ENCODE data around the gene FHIT. TPM values are rescaled to one million over a fixed set of nuclear protein-coding genes. Genes with fewer than 3 reads are reported as not detected.

Gene FHIT
- total and polyA plus RNA-seq, 2 experiments from 2014 or later: 0.22 to 0.90 TPM

- Histone ChIP-seq H3K4me3 (0 out of 2 replicates have a peak overlapping the region, but pooled peaks have one; percentile 3), H3K4me2 (ENCODE audit: unreplicated experiment) (peak overlapping the region; percentile 30), H3K9me3 (ENCODE audit: low read depth) (no peaks in the 10 kb centered on the region), H3K27me3 (replicated peaks; ENCODE audit: insufficient read depth) (no peaks in the 10 kb centered on the region), H3K9ac (no peak overlapping the region), H4K20me1 (ENCODE audit: insufficient read depth) (no peaks in the 10 kb centered on the region), H3K27ac (no peak overlapping the region), H3K79me2 (ENCODE audit: insufficient read depth) (no peaks in the 10 kb centered on the region), H3K36me3 (ENCODE audit: low read depth) (no peaks in the 10 kb centered on the region), H3K4me1 (ENCODE audit: insufficient read depth) (peaks cover 18% of the 10 kb centered on the region), H3K9me2 (ENCODE audit: insufficient read depth) (no peaks in the 10 kb centered on the region), H3F3A (ENCODE audit: insufficient read depth) (no peaks in the 10 kb centered on the region), H2AFZ (no peak overlapping the region)
- in situ Hi-C loops (cut with MboI): no loop called here
- WGBS, 2 experiments (ENCODE audit: low coverage in 1 of 2, low lambda C conversion rate in 2 of 2, missing lambda C conversion rate in 2 of 2): 35 to 41% methylated on average over 7 of the region's 7 CpGs
- peak; percentile 98 for DNase-seq
- TF ChIP-seq EZH2 (IDR thresholded peaks at IDR 0.05; ENCODE audit: insufficient read depth, poor library complexity, severe bottlenecking): no peak
- no peak for TF ChIP-seq EZH2phosphoT487 (IDR thresholded peaks at IDR 0.05; ENCODE audit: insufficient read depth, low read depth)
Observed at GRCh38 chr3:60610441-60611112, 640.7 kb downstream of the FHIT start.

- peak; percentile 14 for DNase-seq
- Histone ChIP-seq H4K20me1 (ENCODE audit: insufficient read depth) (no peaks in the 10 kb centered on the region), H3K9me3 (ENCODE audit: low read depth) (no peaks in the 10 kb centered on the region), H3K4me1 (ENCODE audit: insufficient read depth) (peaks cover 24% of the 10 kb centered on the region), H3F3A (ENCODE audit: insufficient read depth) (no peaks in the 10 kb centered on the region), H3K4me3 (no peak overlapping the region), H3K9ac (no peak overlapping the region), H3K27ac (no peak overlapping the region), H3K27me3 (replicated peaks; ENCODE audit: insufficient read depth) (no peaks in the 10 kb centered on the region), H3K9me2 (ENCODE audit: insufficient read depth) (no peaks in the 10 kb centered on the region), H2AFZ (no peak overlapping the region), H3K36me3 (ENCODE audit: low read depth) (no peaks in the 10 kb centered on the region), H3K4me2 (ENCODE audit: unreplicated experiment) (no peak overlapping the region), H3K79me2 (ENCODE audit: insufficient read depth) (no peaks in the 10 kb centered on the region)
- 65 to 67% methylated on average over 4 of the region's 4 CpGs for WGBS, 2 experiments (ENCODE audit: low coverage in 1 of 2, low lambda C conversion rate in 2 of 2, missing lambda C conversion rate in 2 of 2)
- in situ Hi-C loops (cut with MboI): no loop called here
- TF ChIP-seq EZH2 (IDR thresholded peaks at IDR 0.05; ENCODE audit: insufficient read depth, poor library complexity, severe bottlenecking): no peak
- TF ChIP-seq EZH2phosphoT487 (IDR thresholded peaks at IDR 0.05; ENCODE audit: insufficient read depth, low read depth): no peak
Observed at GRCh38 chr3:60609446-60609845, 641.8 kb downstream of the FHIT start.

GRCh38 chr3:60603860-60604259, 647.4 kb downstream of the FHIT start:
- Histone ChIP-seq H3K36me3 (ENCODE audit: low read depth) (no peaks in the 10 kb centered on the region), H3F3A (ENCODE audit: insufficient read depth) (no peaks in the 10 kb centered on the region), H3K4me1 (ENCODE audit: insufficient read depth) (0 out of 2 replicates have a peak, but pooled peaks cover 8% of the 10 kb centered on the region), H3K4me2 (ENCODE audit: unreplicated experiment) (no peak overlapping the region), H3K9me2 (ENCODE audit: insufficient read depth) (no peaks in the 10 kb centered on the region), H3K4me3 (no peak overlapping the region), H3K27ac (no peak overlapping the region), H2AFZ (no peak overlapping the region), H3K9ac (no peak overlapping the region), H3K9me3 (ENCODE audit: low read depth) (no peaks in the 10 kb centered on the region), H3K79me2 (ENCODE audit: insufficient read depth) (no peaks in the 10 kb centered on the region), H4K20me1 (ENCODE audit: insufficient read depth) (no peaks in the 10 kb centered on the region), H3K27me3 (replicated peaks; ENCODE audit: insufficient read depth) (no peaks in the 10 kb centered on the region)
- 83 to 87% methylated on average over 3 of the region's 3 CpGs for WGBS, 2 experiments (ENCODE audit: low coverage in 1 of 2, low lambda C conversion rate in 2 of 2, missing lambda C conversion rate in 2 of 2)
- TF ChIP-seq EZH2 (IDR thresholded peaks at IDR 0.05; ENCODE audit: insufficient read depth, poor library complexity, severe bottlenecking): no peak
- no peak for TF ChIP-seq EZH2phosphoT487 (IDR thresholded peaks at IDR 0.05; ENCODE audit: insufficient read depth, low read depth)
- no peak for DNase-seq
- in situ Hi-C loops (cut with MboI): no loop called here

- Histone ChIP-seq H3K36me3 (ENCODE audit: low read depth) (no peaks in the 10 kb centered on the region), H3K9ac (no peak overlapping the region), H3K27ac (no peak overlapping the region), H3K4me3 (no peak overlapping the region), H3K4me1 (ENCODE audit: insufficient read depth) (0 out of 2 replicates have a peak, but pooled peaks cover 14% of the 10 kb centered on the region), H3K79me2 (ENCODE audit: insufficient read depth) (no peaks in the 10 kb centered on the region), H3F3A (ENCODE audit: insufficient read depth) (no peaks in the 10 kb centered on the region), H3K9me2 (ENCODE audit: insufficient read depth) (no peaks in the 10 kb centered on the region), H4K20me1 (ENCODE audit: insufficient read depth) (no peaks in the 10 kb centered on the region), H3K9me3 (ENCODE audit: low read depth) (no peaks in the 10 kb centered on the region), H3K4me2 (ENCODE audit: unreplicated experiment) (no peak overlapping the region), H3K27me3 (replicated peaks; ENCODE audit: insufficient read depth) (no peaks in the 10 kb centered on the region), H2AFZ (no peak overlapping the region)
- DNase-seq: no peak
- 93 to 95% methylated on average over 4 of the region's 4 CpGs for WGBS, 2 experiments (ENCODE audit: low coverage in 1 of 2, low lambda C conversion rate in 2 of 2, missing lambda C conversion rate in 2 of 2)
- TF ChIP-seq EZH2phosphoT487 (IDR thresholded peaks at IDR 0.05; ENCODE audit: insufficient read depth, low read depth) (no peak), EZH2 (IDR thresholded peaks at IDR 0.05; ENCODE audit: insufficient read depth, poor library complexity, severe bottlenecking) (no peak)
- in situ Hi-C loops (cut with MboI): no loop called here
Observed at GRCh38 chr3:60600848-60601247, 650.4 kb downstream of the FHIT start.

All from GM23248 (cell line).